Parathyroid adenoma (tissue), 2 donors: ENCODE data around the gene SOX30.

Source experiments
- H2AFZ ChIP-seq: fragments of 300-600 bp; sonication (generic); one replicate; pipeline ENCODE4 v1.7.0; 2017; ENCODE audit warnings: antibody characterized with exemption, mild to moderate bottlenecking
- H3K27ac ChIP-seq: fragments of 300-600 bp; sonication (generic); one replicate; pipeline ENCODE4 v1.7.0; 2017
- H3K27me3 ChIP-seq: fragments of 300-600 bp; sonication (generic); one replicate; pipeline ENCODE4 v1.7.0; 2017; ENCODE audit warnings: low read length; ENCODE audit not compliant: control insufficient read depth, insufficient read depth
- H3K36me3 ChIP-seq: fragments of 300-600 bp; sonication (generic); one replicate; pipeline ENCODE4 v1.7.0; 2017; ENCODE audit warnings: low read length; ENCODE audit not compliant: control insufficient read depth, insufficient read depth
- H3K4me1 ChIP-seq: fragments of 300-600 bp; sonication (generic); one replicate; pipeline ENCODE4 v1.7.0; 2017; ENCODE audit warnings: control low read depth
- H3K4me2 ChIP-seq: fragments of 300-600 bp; sonication (generic); one replicate; pipeline ENCODE4 v1.7.0; 2017; ENCODE audit warnings: low read length
- H3K4me3 ChIP-seq: fragments of 300-600 bp; sonication (generic); one replicate; pipeline ENCODE4 v1.7.0; 2017; ENCODE audit warnings: low read depth, low read length
- H3K79me2 ChIP-seq: fragments of 300-600 bp; sonication (generic); one replicate; pipeline ENCODE4 v1.7.0; 2017; ENCODE audit warnings: control low read depth
- H3K9ac ChIP-seq: fragments of 300-600 bp; sonication (generic); one replicate; pipeline ENCODE4 v1.7.0; 2017; ENCODE audit warnings: mild to moderate bottlenecking
- H3K9me3 ChIP-seq: fragments of 300-600 bp; sonication (generic); one replicate; pipeline ENCODE4 v1.7.0; 2017; ENCODE audit warnings: low read length; ENCODE audit not compliant: control insufficient read depth
- CTCF ChIP-seq: fragments of 300-600 bp; sonication (generic); IDR thresholded peaks from one replicate; pipeline ENCODE4 v1.7.0; 2017; ENCODE audit warnings: antibody characterized with exemption, mild to moderate bottlenecking
- donor health status: primary hyperparathyroidism.

SOX30 gene

GRCh38 chr5:157630341-157630740 lies 21.9 kb downstream of the SOX30 start:
- H3K27ac ChIP-seq = no peak overlapping the region
- H2AFZ ChIP-seq = no peak overlapping the region
- no peak overlapping the region for H3K9ac ChIP-seq
- no peak for TF ChIP-seq CTCF
- H3K4me3 ChIP-seq = no peak overlapping the region
- H3K79me2 ChIP-seq = no peaks in the 10 kb centered on the region
- H3K27me3 ChIP-seq = no peaks in the 10 kb centered on the region
- no peaks in the 10 kb centered on the region for H3K36me3 ChIP-seq
- H3K4me2 ChIP-seq = no peak overlapping the region
- H3K9me3 ChIP-seq = no peaks in the 10 kb centered on the region
- no peaks in the 10 kb centered on the region for H3K4me1 ChIP-seq

- no peak overlapping the region for H3K27ac ChIP-seq
- TF ChIP-seq CTCF = no peak
- no peaks in the 10 kb centered on the region for H3K9me3 ChIP-seq
- H3K27me3 ChIP-seq = no peaks in the 10 kb centered on the region
- no peaks in the 10 kb centered on the region for H3K4me1 ChIP-seq
- no peak overlapping the region for H3K9ac ChIP-seq
- H3K79me2 ChIP-seq = no peaks in the 10 kb centered on the region
- H3K4me3 ChIP-seq = no peak overlapping the region
- H3K4me2 ChIP-seq = no peak overlapping the region
- H3K36me3 ChIP-seq = no peaks in the 10 kb centered on the region
- no peak overlapping the region for H2AFZ ChIP-seq
Measured at GRCh38 chr5:157626831-157627230, 25.4 kb downstream of the SOX30 start.

- H3K36me3 ChIP-seq = no peaks in the 10 kb centered on the region
- no peak overlapping the region for H3K4me3 ChIP-seq
- no peak overlapping the region for H3K27ac ChIP-seq
- H3K4me2 ChIP-seq = no peak overlapping the region
- no peak overlapping the region for H2AFZ ChIP-seq
- no peak overlapping the region for H3K9ac ChIP-seq
- no peaks in the 10 kb centered on the region for H3K27me3 ChIP-seq
- no peaks in the 10 kb centered on the region for H3K79me2 ChIP-seq
- TF ChIP-seq CTCF = no peak
- no peaks in the 10 kb centered on the region for H3K9me3 ChIP-seq
- H3K4me1 ChIP-seq = no peaks in the 10 kb centered on the region
Measured at GRCh38 chr5:157624144-157624543, 28.1 kb downstream of the SOX30 start.

- Histone ChIP-seq H3K4me3 (no peak overlapping the region), H3K9ac (no peak overlapping the region), H2AFZ (no peak overlapping the region), H3K79me2 (no peaks in the 10 kb centered on the region), H3K36me3 (no peaks in the 10 kb centered on the region), H3K9me3 (no peaks in the 10 kb centered on the region), H3K27ac (no peak overlapping the region), H3K4me2 (no peak overlapping the region), H3K27me3 (no peaks in the 10 kb centered on the region), H3K4me1 (no peaks in the 10 kb centered on the region)
- TF ChIP-seq CTCF = no peak
Measured at GRCh38 chr5:157620776-157621175, 31.5 kb downstream of the SOX30 start.

- no peaks in the 10 kb centered on the region for H3K36me3 ChIP-seq
- H2AFZ ChIP-seq = no peak overlapping the region
- no peak overlapping the region for H3K9ac ChIP-seq
- H3K27ac ChIP-seq = no peak overlapping the region
- H3K4me3 ChIP-seq = no peak overlapping the region
- TF ChIP-seq CTCF = no peak
- H3K4me2 ChIP-seq = no peak overlapping the region
- no peaks in the 10 kb centered on the region for H3K4me1 ChIP-seq
- H3K79me2 ChIP-seq = no peaks in the 10 kb centered on the region
- H3K27me3 ChIP-seq = no peaks in the 10 kb centered on the region
- no peaks in the 10 kb centered on the region for H3K9me3 ChIP-seq
Measured at GRCh38 chr5:157618191-157618765, 34.0 kb downstream of the SOX30 start.
